DND-41 (cell line): ENCODE measurements around the gene UPF1.

Source experiments
- ATAC-seq: fragments of 200-7000 bp; cut with Tn5 transposase; 3 replicates; pipeline ENCODE4 v1.9.1; 2021; ENCODE audit warnings: low read depth; ENCODE audit not compliant: insufficient read depth
- DNase-seq: peaks from one replicate; pipeline ENCODE4 v3.0.0-alpha.2; 2020
- H2AFZ ChIP-seq: 2 replicates; pipeline ENCODE4 v1.6.0; 2012; ENCODE audit warnings: low read depth, low read length
- H3K27ac ChIP-seq: 2 replicates; pipeline ENCODE4 v1.5.1; 2012; ENCODE audit warnings: low read length, inconsistent platforms
- H3K27me3 ChIP-seq: fragments of 200-600 bp; sonication (generic); 2 replicates; pipeline ENCODE4 v1.6.0; 2012; ENCODE audit warnings: low read length, mild to moderate bottlenecking, inconsistent platforms; ENCODE audit not compliant: insufficient read depth, poor library complexity
- H3K36me3 ChIP-seq: 2 replicates; pipeline ENCODE4 v1.5.1; 2012; ENCODE audit warnings: low read length, inconsistent platforms; ENCODE audit not compliant: insufficient read depth
- H3K4me1 ChIP-seq: 2 replicates; pipeline ENCODE4 v1.5.1; 2012; ENCODE audit warnings: mild to moderate bottlenecking, low read length; ENCODE audit not compliant: insufficient read depth
- H3K4me2 ChIP-seq: 2 replicates; pipeline ENCODE4 v1.6.0; 2012; ENCODE audit warnings: mild to moderate bottlenecking, moderate library complexity, low read length, inconsistent platforms; ENCODE audit not compliant: insufficient read depth
- H3K4me3 ChIP-seq, 2 experiments: fragments of 200-600 bp in 1 of 2; shearing (Covaris generic) in 1 of 2; 2 replicates each; pipeline ENCODE4 v1.5.1; 2012 to 2016; ENCODE audit warnings: inconsistent platforms in 2 of 2, low read length in 2 of 2, mild to moderate bottlenecking in 2 of 2, low read depth in 1 of 2, moderate library complexity in 1 of 2
- H3K79me2 ChIP-seq: 2 replicates; pipeline ENCODE4 v1.6.0; 2012; ENCODE audit warnings: low read length, inconsistent platforms; ENCODE audit not compliant: insufficient read depth
- H3K9ac ChIP-seq: 2 replicates; pipeline ENCODE4 v1.6.0; 2012; ENCODE audit warnings: low read depth, mild to moderate bottlenecking, inconsistent platforms, low read length, moderate library complexity
- H3K9me3 ChIP-seq: 2 replicates; pipeline ENCODE4 v1.5.1; 2012; ENCODE audit warnings: low read length, moderate library complexity, mild to moderate bottlenecking, inconsistent platforms; ENCODE audit not compliant: insufficient read depth, severe bottlenecking
- H4K20me1 ChIP-seq: 2 replicates; pipeline ENCODE4 v1.6.0; 2012; ENCODE audit warnings: low read length; ENCODE audit not compliant: insufficient read depth
- CTCF ChIP-seq: IDR thresholded peaks from 2 replicates; pipeline ENCODE4 v1.5.1; 2012; ENCODE audit warnings: borderline replicate concordance, low read length, moderate library complexity, mild to moderate bottlenecking; ENCODE audit not compliant: poor library complexity, severe bottlenecking; ENCODE audit errors: extremely low read depth
- EZH2 ChIP-seq: IDR thresholded peaks from 3 replicates; pipeline ENCODE4 v1.6.1; 2012; ENCODE audit warnings: borderline replicate concordance, low read depth, mild to moderate bottlenecking, moderate library complexity, low read length, inconsistent platforms; ENCODE audit not compliant: severe bottlenecking

Gene UPF1

GRCh38 chr19:18893587-18894253, 62.0 kb downstream of the UPF1 start:
- Histone ChIP-seq H3K4me3 (no peak overlapping the region), H4K20me1 (no peaks in the 10 kb centered on the region), H3K27me3 (no peaks in the 10 kb centered on the region), H3K27ac (no peak overlapping the region), H3K4me2 (no peak overlapping the region), H3K9ac (no peak overlapping the region), H3K9me3 (no peaks in the 10 kb centered on the region), H3K36me3 (peaks cover under 1% of the 10 kb centered on the region; the same call in 1 of the 2 replicates), H3K79me2 (no peaks in the 10 kb centered on the region), H2AFZ (no peak overlapping the region), H3K4me1 (no peaks in the 10 kb centered on the region)
- no peak for TF ChIP-seq CTCF
- no peak for TF ChIP-seq EZH2
- DNase-seq = no peak
- no peak for ATAC-seq

GRCh38 chr19:18894254-18895037, 62.7 kb downstream of the UPF1 start:
- no peak overlapping the region for H3K9ac ChIP-seq
- H3K27me3 ChIP-seq = no peaks in the 10 kb centered on the region
- ATAC-seq = no peak
- no peaks in the 10 kb centered on the region for H3K79me2 ChIP-seq
- no peak for DNase-seq
- no peak overlapping the region for H3K4me3 ChIP-seq
- TF ChIP-seq CTCF = no peak
- no peak for TF ChIP-seq EZH2
- no peaks in the 10 kb centered on the region for H4K20me1 ChIP-seq
- peaks cover 7% of the 10 kb centered on the region for H3K36me3 ChIP-seq
- no peak overlapping the region for H3K27ac ChIP-seq
- no peak overlapping the region for H3K4me2 ChIP-seq
- H3K4me1 ChIP-seq = no peaks in the 10 kb centered on the region
- no peak overlapping the region for H2AFZ ChIP-seq
- H3K9me3 ChIP-seq = no peaks in the 10 kb centered on the region

- TF ChIP-seq CTCF (peak; percentile 25), EZH2 (no peak)
- Histone ChIP-seq H3K27ac (no peak overlapping the region), H3K9ac (no peak overlapping the region), H4K20me1 (peaks cover 3% of the 10 kb centered on the region; the same call in 1 of the 2 replicates), H3K36me3 (peaks cover 15% of the 10 kb centered on the region), H3K4me1 (no peaks in the 10 kb centered on the region), H3K79me2 (no peaks in the 10 kb centered on the region), H3K4me3 (no peak overlapping the region), H3K27me3 (no peaks in the 10 kb centered on the region), H3K4me2 (no peak overlapping the region), H3K9me3 (no peaks in the 10 kb centered on the region), H2AFZ (no peak overlapping the region)
- no peak for DNase-seq
- no peak for ATAC-seq
Measured at GRCh38 chr19:18895038-18895823, 63.5 kb downstream of the UPF1 start.
